Esophagus squamous epithelium (tissue), 5 donors: ENCODE results near the gene PTGDR. TPM values are rescaled to one million over a fixed set of nuclear protein-coding genes. Genes with fewer than 3 reads are reported as not detected.

Experiments used
- DNase-seq: peaks from one replicate; lab custom pipeline; 2025; lab: John Stamatoyannopoulos, UW
- H3K27ac ChIP-seq, 4 donors: fragments of 200-600 bp; sonication (generic); one replicate each; pipeline ENCODE4 v1.5.1; 2016 to 2019; ENCODE audit warnings: mild to moderate bottlenecking in 1 of 4
- H3K27me3 ChIP-seq, 4 donors: fragments of 200-600 bp; sonication (generic); 1 replicate in 3 of 4; 2 replicates in 1 of 4; pipeline versions ENCODE4 v1.5.1 to v1.6.0; 2017 to 2021; ENCODE audit warnings: antibody characterized with exemption in 1 of 4
- H3K36me3 ChIP-seq, 3 donors: fragments of 200-600 bp; sonication (generic); one replicate each; pipeline ENCODE4 v1.5.1; 2016 to 2019
- H3K4me1 ChIP-seq, 3 donors: fragments of 200-600 bp; sonication (generic); one replicate each; pipeline ENCODE4 v1.5.1; 2017 to 2019
- H3K4me3 ChIP-seq, 4 donors: fragments of 200-600 bp; sonication (generic); 1 replicate in 3 of 4; 2 replicates in 1 of 4; pipeline ENCODE4 v1.5.1; 2016 to 2019; ENCODE audit warnings: mild to moderate bottlenecking in 2 of 4, moderate library complexity in 1 of 4
- H3K9me3 ChIP-seq, 3 donors: fragments of 200-600 bp; sonication (generic); one replicate each; pipeline ENCODE4 v1.5.1; 2016 to 2019
- POLR2A ChIP-seq, 4 donors: fragments of 450-650 bp; IDR thresholded peaks; one replicate each; pipeline ENCODE4 v1.6.1; 2017; ENCODE audit warnings: antibody characterized with exemption in 4 of 4, mild to moderate bottlenecking in 4 of 4, moderate library complexity in 3 of 4
- WGBS, 2 donors: methylation state at CpG; one replicate each; pipeline ENCODE4 v1.1.5; 2018; 5-methylcytosine and 5-hydroxymethylcytosine counted together
- intact Hi-C: fragments of 100-400 bp; cut with DNase I; formaldehyde crosslinking; loops from one replicate; pipeline ENCODE4 v1.15.0; 2022
- total RNA-seq, 4 donors: library from RNA; depleted of rRNA; stranded (reverse); fragments of >200 nt; gene quantifications; one replicate each; pipeline ENCODE4 v1.1.0, GENCODE V29; 2016
- TF ChIP-seq, protein P1 (sequence below), 6 experiments: fragments of 450-650 bp in 4 of 6; fragments of 200-600 bp in 2 of 6; sonication (generic) in 2 of 6; IDR thresholded peaks; one replicate each; pipeline ENCODE4 v1.5.1; 2016 to 2019; ENCODE audit warnings: antibody characterized with exemption in 6 of 6, mild to moderate bottlenecking in 4 of 6, moderate library complexity in 4 of 6
- donor health status: DM: yes; HTN: yes; CAD: no.

PTGDR gene
- total RNA-seq, 4 donors from 2014 or later = 0.57 TPM; not detected in 3

DNA sequence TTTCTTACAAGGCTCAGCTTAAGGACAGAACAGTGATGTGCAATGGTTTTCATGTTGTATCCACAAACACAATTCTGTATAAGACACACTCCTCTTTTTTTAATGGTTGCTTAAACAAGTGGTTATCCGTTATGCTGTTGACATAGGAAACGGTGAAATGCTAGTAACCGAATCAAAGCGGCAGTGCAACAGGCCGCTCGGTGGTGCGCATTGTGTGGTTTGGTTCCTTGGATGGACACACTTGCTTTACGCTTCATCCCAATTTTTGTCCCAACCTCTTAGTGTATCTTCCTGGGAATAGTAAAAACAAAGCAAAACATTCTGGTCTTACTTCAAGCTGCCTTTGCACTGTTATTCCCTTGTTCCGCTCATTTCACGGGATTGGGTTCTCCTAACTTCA lies 46.0 kb downstream of the PTGDR start:
- TF ChIP-seq, protein P1, sequence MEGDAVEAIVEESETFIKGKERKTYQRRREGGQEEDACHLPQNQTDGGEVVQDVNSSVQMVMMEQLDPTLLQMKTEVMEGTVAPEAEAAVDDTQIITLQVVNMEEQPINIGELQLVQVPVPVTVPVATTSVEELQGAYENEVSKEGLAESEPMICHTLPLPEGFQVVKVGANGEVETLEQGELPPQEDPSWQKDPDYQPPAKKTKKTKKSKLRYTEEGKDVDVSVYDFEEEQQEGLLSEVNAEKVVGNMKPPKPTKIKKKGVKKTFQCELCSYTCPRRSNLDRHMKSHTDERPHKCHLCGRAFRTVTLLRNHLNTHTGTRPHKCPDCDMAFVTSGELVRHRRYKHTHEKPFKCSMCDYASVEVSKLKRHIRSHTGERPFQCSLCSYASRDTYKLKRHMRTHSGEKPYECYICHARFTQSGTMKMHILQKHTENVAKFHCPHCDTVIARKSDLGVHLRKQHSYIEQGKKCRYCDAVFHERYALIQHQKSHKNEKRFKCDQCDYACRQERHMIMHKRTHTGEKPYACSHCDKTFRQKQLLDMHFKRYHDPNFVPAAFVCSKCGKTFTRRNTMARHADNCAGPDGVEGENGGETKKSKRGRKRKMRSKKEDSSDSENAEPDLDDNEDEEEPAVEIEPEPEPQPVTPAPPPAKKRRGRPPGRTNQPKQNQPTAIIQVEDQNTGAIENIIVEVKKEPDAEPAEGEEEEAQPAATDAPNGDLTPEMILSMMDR (IDR thresholded peaks at IDR 0.05) = no peak
- TF ChIP-seq POLR2A (IDR thresholded peaks at IDR 0.05) = no peak
- peaks cover 13 to 45% (median 20%) of the 10 kb centered on the region in 3 donors for H3K4me1 ChIP-seq
- H3K4me3 ChIP-seq = peak overlapping the region; percentile 33 to 74 (median 53)
- DNase-seq = no peak
- intact Hi-C loops = no loop called here
- peak overlapping the region; percentile 26 to 83 (median 71) for H3K27ac ChIP-seq
- WGBS, 2 donors = 30 to 31% methylated on average over 10 of the region's 10 CpGs
- peaks cover 0 to 86% (median 4%) of the 10 kb centered on the region in 4 donors for H3K27me3 ChIP-seq
- H3K36me3 ChIP-seq = no peaks in the 10 kb centered on the region
- no peaks in the 10 kb centered on the region for H3K9me3 ChIP-seq

- H3K27ac ChIP-seq = peak within 1 kb of the TSS; percentile 56 to 83 (median 71)
- peaks cover 13 to 45% (median 20%) of the 10 kb centered on the region in 3 donors for H3K4me1 ChIP-seq
- peak; percentile 14 for DNase-seq
- H3K27me3 ChIP-seq = peaks cover 0 to 82% (median 4%) of the 10 kb centered on the region in 4 donors
- peak within 1 kb of the TSS; percentile 33 to 74 (median 53) for H3K4me3 ChIP-seq
- no peaks in the 10 kb centered on the region for H3K9me3 ChIP-seq
- 0 to 4% methylated on average over 10 to 24 of the region's 73 CpGs for WGBS, 2 donors
- no peaks in the 10 kb centered on the region for H3K36me3 ChIP-seq
- intact Hi-C loops = no loop called here
- TF ChIP-seq, protein P1 (IDR thresholded peaks at IDR 0.05) = no peak
- peak in 2 of 4 donors; percentile 64 to 83 for TF ChIP-seq POLR2A (IDR thresholded peaks at IDR 0.05)
Measured at GRCh38 chr14:52313903-52314594, 46.6 kb downstream of the PTGDR start, which contains the start of gene PTGER2. PTGER2 (plus strand) TSS chr14:52314312; CDS start chr14:52314549, 237 bp downstream.

DNA sequence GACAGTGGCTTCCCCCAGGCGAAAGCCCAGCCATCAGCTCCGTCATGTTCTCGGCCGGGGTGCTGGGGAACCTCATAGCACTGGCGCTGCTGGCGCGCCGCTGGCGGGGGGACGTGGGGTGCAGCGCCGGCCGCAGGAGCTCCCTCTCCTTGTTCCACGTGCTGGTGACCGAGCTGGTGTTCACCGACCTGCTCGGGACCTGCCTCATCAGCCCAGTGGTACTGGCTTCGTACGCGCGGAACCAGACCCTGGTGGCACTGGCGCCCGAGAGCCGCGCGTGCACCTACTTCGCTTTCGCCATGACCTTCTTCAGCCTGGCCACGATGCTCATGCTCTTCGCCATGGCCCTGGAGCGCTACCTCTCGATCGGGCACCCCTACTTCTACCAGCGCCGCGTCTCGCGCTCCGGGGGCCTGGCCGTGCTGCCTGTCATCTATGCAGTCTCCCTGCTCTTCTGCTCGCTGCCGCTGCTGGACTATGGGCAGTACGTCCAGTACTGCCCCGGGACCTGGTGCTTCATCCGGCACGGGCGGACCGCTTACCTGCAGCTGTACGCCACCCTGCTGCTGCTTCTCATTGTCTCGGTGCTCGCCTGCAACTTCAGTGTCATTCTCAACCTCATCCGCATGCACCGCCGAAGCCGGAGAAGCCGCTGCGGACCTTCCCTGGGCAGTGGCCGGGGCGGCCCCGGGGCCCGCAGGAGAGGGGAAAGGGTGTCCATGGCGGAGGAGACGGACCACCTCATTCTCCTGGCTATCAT lies 47.3 kb downstream of the PTGDR start:
- H3K27ac ChIP-seq = peak overlapping the region; percentile 56 to 83 (median 71)
- H3K4me1 ChIP-seq = peaks cover 13 to 45% (median 20%) of the 10 kb centered on the region in 3 donors
- H3K36me3 ChIP-seq = no peaks in the 10 kb centered on the region
- WGBS, 2 donors = 4 to 34% methylated on average over 15 to 40 of the region's 63 CpGs
- no peak for TF ChIP-seq POLR2A (IDR thresholded peaks at IDR 0.05)
- TF ChIP-seq, protein P1 (IDR thresholded peaks at IDR 0.05) = no peak
- intact Hi-C loops = no loop called here
- H3K27me3 ChIP-seq = peaks cover 0 to 79% (median 4%) of the 10 kb centered on the region in 4 donors
- DNase-seq = no peak
- H3K9me3 ChIP-seq = no peaks in the 10 kb centered on the region
- H3K4me3 ChIP-seq = peak overlapping the region; percentile 33 to 74 (median 53)

GRCh38 chr14:52315355-52315718 lies 47.8 kb downstream of the PTGDR start:
- Histone ChIP-seq H3K9me3 (no peaks in the 10 kb centered on the region), H3K27me3 (peaks cover 0 to 75% (median 4%) of the 10 kb centered on the region in 4 donors), H3K4me3 (peak overlapping the region; percentile 33 to 74 (median 53)), H3K27ac (peak overlapping the region; percentile 56 to 83 (median 71)), H3K4me1 (peaks cover 13 to 45% (median 20%) of the 10 kb centered on the region in 3 donors), H3K36me3 (no peaks in the 10 kb centered on the region)
- DNase-seq = no peak
- intact Hi-C loops = no loop called here
- TF ChIP-seq POLR2A (IDR thresholded peaks at IDR 0.05) = peak in 1 of 4 donors; percentile 22
- TF ChIP-seq, protein P1 (IDR thresholded peaks at IDR 0.05) = no peak
- 28 to 43% methylated on average over 11 of the region's 11 CpGs for WGBS, 2 donors
